Activated T-cell treated with anti-CD3 and anti-CD28 coated beads, Interleukin-2, amount 50 U/mL, for 4 hours (primary cell): ENCODE data around the gene MINDY3. TPM values are rescaled to one million over a fixed set of nuclear protein-coding genes. Genes with fewer than 3 reads are reported as not detected.
A peak's percentile ranks its signal among the peaks of the same experiment; 100 is the strongest.
"Not testable (repeated sequence)": the region's sequence is repeated elsewhere in the genome, so short reads cannot be mapped to it uniquely, and the experiment has no call there.

ENCODE experiments used
- ATAC-seq, 2 donors: fragments of 200-7000 bp; cut with Tn5 transposase; one replicate each; pipeline ENCODE4 v1.10.0; 2021
- DNase-seq: peaks from one replicate; pipeline ENCODE4 v3.0.0-alpha.2; 2020
- H3K27me3 Mint-ChIP-seq: one replicate; pipeline ENCODE4 v1.8.0; 2021; ENCODE audit warnings: low read depth, mixed read lengths
- H3K36me3 Mint-ChIP-seq: one replicate; pipeline ENCODE4 v1.8.0; 2022; ENCODE audit warnings: mixed read lengths; ENCODE audit not compliant: insufficient read depth
- H3K4me1 Mint-ChIP-seq: one replicate; pipeline ENCODE4 v1.8.0; 2021; ENCODE audit warnings: low read depth, mixed read lengths
- H3K4me3 Mint-ChIP-seq: one replicate; pipeline ENCODE4 v1.8.0; 2021; ENCODE audit warnings: mild to moderate bottlenecking, moderate library complexity, mixed read lengths
- H3K9me3 Mint-ChIP-seq: one replicate; pipeline ENCODE4 v1.8.0; 2021; ENCODE audit warnings: mixed read lengths
- total RNA-seq, 3 donors: library from RNA; stranded (reverse); gene quantifications; one replicate each; pipeline ENCODE4 v1.2.1, GENCODE V29; 2021

MINDY3 gene
- total RNA-seq, 3 donors from 2014 or later: 17.5 to 18.0 (median 17.6) TPM

DNA sequence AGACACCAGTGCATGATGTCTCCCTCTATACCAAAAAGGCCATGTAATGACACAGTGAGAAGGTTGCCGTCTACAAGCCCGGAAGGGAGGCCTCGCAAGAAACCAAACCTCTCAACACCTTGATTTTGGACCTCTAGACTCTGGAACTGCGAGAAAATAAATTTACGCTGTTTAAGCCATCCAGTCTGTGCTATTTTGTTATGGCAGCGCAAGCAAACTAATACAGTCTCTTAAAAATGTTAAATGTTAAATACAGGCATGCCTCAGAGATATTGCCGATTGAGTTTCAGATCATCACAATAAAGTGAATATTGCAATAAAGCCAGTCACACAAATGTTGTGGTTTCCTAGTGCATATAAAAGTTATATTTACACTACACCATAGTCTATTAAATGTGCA, 5.0 kb upstream of the MINDY3 start:
- peaks cover 4% of the 10 kb centered on the region for H3K4me1 Mint-ChIP-seq
- no peak for ATAC-seq
- H3K4me3 Mint-ChIP-seq: no peak overlapping the region
- H3K36me3 Mint-ChIP-seq: no peaks in the 10 kb centered on the region
- peaks cover 55% of the 10 kb centered on the region for H3K27me3 Mint-ChIP-seq
- no peaks in the 10 kb centered on the region for H3K9me3 Mint-ChIP-seq
- DNase-seq: no peak

DNA sequence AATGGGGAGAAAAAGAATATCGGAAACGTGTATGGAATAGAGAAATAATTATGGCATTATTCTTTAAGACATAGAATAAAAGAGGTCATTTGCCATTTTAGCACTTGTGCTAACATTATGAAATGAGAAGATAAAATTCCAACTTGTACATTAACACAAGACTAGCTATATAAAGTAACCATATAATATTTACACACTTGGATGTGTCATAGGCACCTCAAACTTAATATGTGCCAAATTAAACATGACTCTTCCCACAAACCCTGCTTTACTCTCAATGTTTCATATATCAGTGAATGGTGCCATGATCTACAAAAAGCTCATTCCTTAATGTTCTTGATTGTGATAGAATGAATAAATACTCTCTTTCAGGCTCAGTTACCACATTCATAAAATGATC, 4.1 kb upstream of the MINDY3 start:
- H3K4me3 Mint-ChIP-seq: no peak overlapping the region

DNA sequence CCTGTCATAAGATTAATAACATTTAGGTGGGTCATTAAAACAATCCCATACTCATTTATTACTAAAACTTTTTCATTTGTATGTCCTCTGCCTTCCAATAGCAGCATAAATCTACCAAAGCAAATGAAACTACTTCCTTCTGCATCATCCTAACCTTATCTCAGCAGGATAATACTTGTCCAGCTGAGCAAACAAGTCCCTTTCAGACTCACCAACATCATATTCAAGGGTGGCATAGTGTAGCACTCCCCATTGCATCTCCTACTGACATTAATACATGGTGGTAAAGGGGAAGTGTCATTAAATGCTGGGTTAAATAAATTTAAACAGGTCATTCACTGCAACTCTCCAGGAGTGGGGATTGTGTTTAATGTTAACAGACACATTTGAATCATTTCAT, 3.4 kb upstream of the MINDY3 start:
- peaks cover 2% of the 10 kb centered on the region for H3K36me3 Mint-ChIP-seq
- no peak for DNase-seq
- H3K9me3 Mint-ChIP-seq: no peaks in the 10 kb centered on the region
- no peak for ATAC-seq
- H3K27me3 Mint-ChIP-seq: peaks cover 52% of the 10 kb centered on the region
- H3K4me3 Mint-ChIP-seq: no peak overlapping the region
- H3K4me1 Mint-ChIP-seq: peaks cover 12% of the 10 kb centered on the region

More for the DNA sequence above, 4.1 kb upstream of the MINDY3 start:
- peaks cover 7% of the 10 kb centered on the region for H3K4me1 Mint-ChIP-seq
- ATAC-seq: no peak
- no peak for DNase-seq
- peaks cover 53% of the 10 kb centered on the region for H3K27me3 Mint-ChIP-seq
- H3K9me3 Mint-ChIP-seq: no peaks in the 10 kb centered on the region
- peaks cover 2% of the 10 kb centered on the region for H3K36me3 Mint-ChIP-seq

DNA sequence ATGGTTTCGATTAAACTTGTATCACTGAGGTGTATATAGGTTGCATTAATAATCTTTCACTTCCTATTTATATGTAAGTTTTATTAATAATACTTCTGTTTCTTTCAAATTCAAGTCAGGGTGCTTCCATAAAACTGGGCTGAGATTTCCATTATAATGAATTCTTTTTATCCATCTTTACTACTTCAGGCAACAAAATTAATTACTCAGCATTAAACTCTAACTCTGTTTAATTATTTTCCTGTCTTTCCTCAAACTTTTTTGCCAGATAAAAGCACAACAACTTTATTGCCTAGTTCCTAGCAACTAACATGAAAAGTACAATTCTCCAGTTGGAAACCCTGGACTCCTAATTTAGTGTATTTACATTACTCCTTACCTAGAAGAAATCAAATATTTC, 3.0 kb upstream of the MINDY3 start:
- H3K27me3 Mint-ChIP-seq: peaks cover 49% of the 10 kb centered on the region
- H3K9me3 Mint-ChIP-seq: no peaks in the 10 kb centered on the region
- peaks cover 16% of the 10 kb centered on the region for H3K4me1 Mint-ChIP-seq
- peaks cover 2% of the 10 kb centered on the region for H3K36me3 Mint-ChIP-seq
- H3K4me3 Mint-ChIP-seq: no peak overlapping the region
- DNase-seq (no peak), ATAC-seq (no peak)

DNA sequence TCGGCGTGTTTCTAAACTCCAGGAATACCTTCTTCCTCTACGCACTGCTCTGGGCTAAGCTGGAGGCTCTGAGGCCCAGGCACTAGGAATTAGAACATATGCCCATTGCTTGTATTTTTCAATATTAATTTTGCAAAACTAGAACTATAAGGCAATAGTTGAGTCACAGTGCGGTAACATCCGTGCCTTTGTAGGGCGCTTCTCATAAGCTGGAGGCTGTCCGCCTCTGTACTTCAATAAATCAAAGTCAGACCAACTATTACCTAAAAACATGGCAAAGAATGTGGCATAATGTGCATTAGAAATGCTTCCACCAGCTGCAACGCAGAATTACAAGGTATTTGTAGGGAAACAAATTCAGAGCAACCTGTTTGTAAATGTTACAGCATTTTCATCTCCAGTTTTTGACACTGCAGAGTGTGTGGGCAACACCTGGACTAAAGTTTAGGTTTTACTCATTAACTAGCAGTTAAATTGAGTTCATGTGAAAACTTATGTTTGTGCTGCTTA, 440 bp upstream of the MINDY3 start:
- DNase-seq (no peak), ATAC-seq (no peak)
- Mint-ChIP-seq H3K36me3 (peaks cover 6% of the 10 kb centered on the region), H3K27me3 (peaks cover 27% of the 10 kb centered on the region), H3K4me3 (peak overlapping the region; percentile 99), H3K9me3 (no peaks in the 10 kb centered on the region), H3K4me1 (peaks cover 35% of the 10 kb centered on the region)

DNA sequence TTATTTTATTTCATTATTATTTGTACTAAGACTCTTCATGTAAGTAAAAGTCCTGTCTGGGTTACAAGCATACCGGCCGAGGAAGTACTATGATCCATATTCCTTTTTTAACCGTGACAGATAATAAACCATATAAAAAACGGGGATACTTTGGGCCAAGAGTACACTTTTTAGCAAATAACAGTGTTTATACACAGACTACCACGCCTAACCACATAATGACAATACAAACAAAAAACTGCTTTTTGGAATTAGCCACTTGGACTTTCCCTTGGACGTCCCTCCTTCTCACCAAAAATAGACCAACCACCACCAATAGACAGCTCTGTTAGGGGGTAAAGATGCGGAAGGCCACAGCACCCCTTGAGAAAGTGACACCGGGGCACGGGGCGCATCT, 800 bp downstream of the MINDY3 start:
- Mint-ChIP-seq H3K9me3 (no peaks in the 10 kb centered on the region), H3K4me1 (peaks cover 40% of the 10 kb centered on the region), H3K4me3 (peak overlapping the region; percentile 99), H3K27me3 (peaks cover 15% of the 10 kb centered on the region), H3K36me3 (peaks cover 11% of the 10 kb centered on the region)
- no peak for DNase-seq
- ATAC-seq: no peak

DNA sequence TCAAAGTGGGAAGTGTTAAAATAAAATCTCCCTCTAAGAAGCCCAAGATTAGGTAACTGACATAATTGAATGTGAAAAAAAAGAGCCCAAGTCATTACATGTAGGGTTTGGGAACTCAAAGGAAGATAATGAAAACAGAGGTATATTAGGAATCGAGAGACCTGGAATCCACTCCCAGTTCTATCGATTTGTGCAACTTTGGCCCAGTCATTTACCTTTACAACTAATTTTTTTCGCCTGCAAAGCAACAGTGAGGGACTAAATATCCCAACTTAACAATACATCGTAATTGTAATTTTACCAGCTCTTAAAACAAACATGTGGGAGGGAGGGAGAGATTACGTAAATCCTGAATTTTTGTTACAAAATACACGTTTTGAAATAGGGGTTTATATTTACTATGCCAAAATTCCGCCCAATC, 1.4 kb downstream of the MINDY3 start:
- ATAC-seq: no peak
- H3K27me3 Mint-ChIP-seq: peaks cover 10% of the 10 kb centered on the region
- H3K4me1 Mint-ChIP-seq: peaks cover 43% of the 10 kb centered on the region
- peaks cover 14% of the 10 kb centered on the region for H3K36me3 Mint-ChIP-seq
- DNase-seq: no peak
- H3K4me3 Mint-ChIP-seq: peak overlapping the region; percentile 99
- H3K9me3 Mint-ChIP-seq: no peaks in the 10 kb centered on the region

DNA sequence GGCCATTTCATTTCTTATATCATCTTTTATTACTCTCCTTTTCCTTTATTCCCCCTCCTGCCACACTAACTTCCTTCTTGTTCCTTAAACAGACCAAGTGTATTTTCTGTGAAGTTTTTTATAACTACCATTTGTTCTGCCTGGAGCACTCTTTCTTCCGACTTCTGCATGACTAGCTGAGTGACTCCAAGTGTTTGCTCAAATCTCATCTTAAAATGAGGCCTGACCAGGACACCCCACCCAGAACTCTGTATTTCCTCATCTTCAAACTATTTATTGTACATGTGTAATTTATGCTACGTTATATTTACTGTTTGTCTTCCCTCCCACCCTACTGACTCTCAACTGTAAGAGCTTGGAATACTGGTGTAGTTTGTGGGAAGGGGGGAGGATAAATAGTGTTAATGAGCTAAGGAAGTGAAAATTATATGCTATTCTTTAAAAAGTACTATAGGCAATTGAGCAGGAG, 3.2 kb downstream of the MINDY3 start:
- peaks cover 25% of the 10 kb centered on the region for H3K36me3 Mint-ChIP-seq
- H3K27me3 Mint-ChIP-seq: peaks cover 4% of the 10 kb centered on the region
- H3K4me3 Mint-ChIP-seq: peak overlapping the region; percentile 20
- peaks cover 48% of the 10 kb centered on the region for H3K4me1 Mint-ChIP-seq
- DNase-seq (no peak), ATAC-seq (no peak)
- peaks cover 2% of the 10 kb centered on the region for H3K9me3 Mint-ChIP-seq

DNA sequence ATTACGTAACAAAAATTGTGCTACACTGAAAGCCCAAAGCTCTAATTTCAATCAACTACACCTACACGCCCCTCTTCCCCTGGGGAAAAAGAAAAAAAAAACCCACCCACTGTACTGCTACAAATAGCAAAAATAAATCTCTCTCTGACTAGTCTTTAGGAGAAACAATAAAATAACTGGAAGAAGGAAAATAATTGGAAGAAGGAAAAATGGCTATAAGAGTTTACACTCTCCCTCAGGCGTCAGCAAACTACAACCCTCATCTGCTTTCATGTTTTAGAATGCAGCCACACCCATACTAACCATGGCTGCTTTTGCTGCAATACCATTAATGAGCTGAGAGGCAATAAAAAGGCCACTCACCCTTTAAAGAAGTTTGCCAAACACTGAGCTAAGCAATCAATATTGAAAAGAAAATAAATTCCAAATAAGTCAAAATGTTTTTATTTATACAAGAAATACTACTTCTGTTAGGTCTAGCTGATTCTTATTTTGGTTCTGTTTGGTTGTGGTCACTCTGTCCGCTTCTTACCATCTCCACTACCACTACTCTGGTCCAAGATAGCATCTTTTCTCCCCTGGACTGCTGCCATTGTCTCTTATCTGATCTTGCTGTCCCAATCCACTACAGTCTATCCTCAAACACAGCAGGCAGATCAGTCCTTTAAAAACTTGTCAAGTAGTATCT, 3.8 kb downstream of the MINDY3 start:
- H3K4me1 Mint-ChIP-seq: peaks cover 48% of the 10 kb centered on the region

DNA sequence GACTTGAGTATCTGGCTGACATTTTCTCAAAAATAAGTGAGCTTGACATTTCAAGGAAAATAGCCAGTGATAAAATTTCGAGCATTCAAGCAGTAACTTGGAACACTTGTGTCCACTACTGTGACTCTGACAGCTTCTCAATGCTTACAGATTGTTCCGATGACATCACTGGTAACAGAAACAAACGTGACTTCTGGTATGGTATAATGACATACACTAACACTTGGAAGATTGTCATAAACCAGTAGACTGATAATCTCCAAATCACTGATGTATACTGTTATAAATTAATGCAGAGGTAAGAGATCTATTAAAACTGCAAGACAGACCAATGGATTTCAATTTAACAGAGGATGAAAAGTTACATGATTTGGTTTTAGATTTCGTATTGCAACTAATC, 6.5 kb downstream of the MINDY3 start:
- Mint-ChIP-seq H3K27me3 (no peaks in the 10 kb centered on the region), H3K9me3 (peaks cover 26% of the 10 kb centered on the region), H3K36me3 (peaks cover 50% of the 10 kb centered on the region), H3K4me3 (no peak overlapping the region), H3K4me1 (peaks cover 38% of the 10 kb centered on the region)
- no peak for DNase-seq
- ATAC-seq: no peak

More for the DNA sequence above, 3.8 kb downstream of the MINDY3 start:
- no peak for DNase-seq
- no peak for ATAC-seq
- Mint-ChIP-seq H3K27me3 (no peaks in the 10 kb centered on the region), H3K36me3 (peaks cover 31% of the 10 kb centered on the region), H3K9me3 (peaks cover 8% of the 10 kb centered on the region), H3K4me3 (no peak overlapping the region)

DNA sequence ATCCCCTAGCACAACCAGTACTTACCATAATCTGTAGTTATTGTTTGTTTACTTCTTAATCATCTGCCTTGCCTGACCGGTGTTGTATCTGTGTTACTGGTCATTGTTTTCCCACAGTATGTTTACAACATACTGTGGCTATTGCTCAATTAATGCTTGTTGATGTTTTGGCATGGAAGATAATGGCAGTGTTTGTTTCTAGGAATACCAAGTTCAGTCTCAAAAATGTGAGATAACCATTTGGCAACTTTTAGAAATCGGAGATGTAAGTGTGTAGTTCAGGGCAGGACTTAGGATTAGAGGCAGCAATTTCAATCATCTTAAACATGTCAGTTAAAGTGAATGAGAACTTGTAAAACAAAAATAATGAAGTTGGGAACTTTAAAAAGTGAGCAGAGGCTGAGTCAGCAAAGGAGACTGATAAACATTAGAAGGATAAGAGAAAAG, 8.2 kb downstream of the MINDY3 start:
- peaks cover 24% of the 10 kb centered on the region for H3K4me1 Mint-ChIP-seq
- H3K9me3 Mint-ChIP-seq: peaks cover 26% of the 10 kb centered on the region
- ATAC-seq (no peak), DNase-seq (no peak)
- H3K27me3 Mint-ChIP-seq: no peaks in the 10 kb centered on the region
- no peak overlapping the region for H3K4me3 Mint-ChIP-seq
- peaks cover 48% of the 10 kb centered on the region for H3K36me3 Mint-ChIP-seq

DNA sequence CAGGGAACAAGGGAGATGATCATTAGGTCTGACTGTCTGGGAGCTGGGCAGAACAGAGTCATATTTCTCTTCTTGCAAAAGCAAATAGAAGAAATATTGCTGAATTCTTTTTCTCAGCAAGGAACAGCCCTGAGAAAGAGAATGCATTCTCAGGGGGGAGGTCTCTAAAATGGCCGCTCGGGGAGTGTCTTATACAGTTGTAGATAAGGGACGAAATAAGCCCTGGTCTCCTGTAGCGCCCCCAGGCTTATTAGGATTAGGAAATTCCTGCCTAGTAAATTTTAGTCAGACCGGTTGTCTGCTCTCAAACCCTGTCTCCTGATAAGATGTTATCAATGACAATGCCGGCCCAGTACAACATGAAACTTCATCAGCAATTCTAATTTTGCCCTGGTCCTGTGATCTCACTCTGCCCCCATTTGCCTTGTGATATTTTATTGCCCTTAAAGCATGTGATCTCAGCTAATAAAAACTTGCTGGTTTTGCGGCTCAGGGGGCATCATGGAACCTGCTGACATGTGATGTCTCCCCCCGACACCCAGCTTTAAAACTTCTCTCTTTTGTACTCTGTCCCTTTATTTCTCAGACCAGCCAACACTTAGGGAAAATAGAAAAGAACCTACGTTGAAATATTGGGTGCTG, 9.8 kb downstream of the MINDY3 start:
- Mint-ChIP-seq H3K9me3 (peaks cover 26% of the 10 kb centered on the region), H3K4me1 (peaks cover 15% of the 10 kb centered on the region), H3K36me3 (peaks cover 48% of the 10 kb centered on the region)
- H3K4me3 Mint-ChIP-seq, DNase-seq, ATAC-seq, H3K27me3 Mint-ChIP-seq: not testable (repeated sequence)

DNA sequence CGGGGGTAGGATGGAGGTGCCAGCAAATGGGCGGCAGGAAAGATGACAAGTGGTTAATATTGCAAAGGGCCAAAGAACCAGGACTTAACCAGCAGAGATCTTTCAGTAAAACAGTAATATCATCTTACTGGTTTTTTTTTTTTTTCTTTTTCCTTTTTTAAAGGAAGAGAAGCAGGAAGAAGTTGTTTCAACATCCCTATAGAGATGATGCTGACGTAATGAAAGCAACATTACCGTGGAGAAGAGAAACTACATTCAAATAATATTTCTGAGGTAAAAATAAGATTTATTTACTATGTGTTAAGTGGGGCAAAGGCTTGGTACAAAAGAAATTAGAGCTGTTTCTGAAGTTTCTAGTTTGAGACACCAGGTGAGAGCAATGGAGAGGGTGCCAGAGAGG, 11.0 kb downstream of the MINDY3 start:
- Mint-ChIP-seq H3K4me1 (peaks cover 11% of the 10 kb centered on the region), H3K4me3 (no peak overlapping the region), H3K27me3 (no peaks in the 10 kb centered on the region), H3K36me3 (peaks cover 44% of the 10 kb centered on the region), H3K9me3 (peaks cover 26% of the 10 kb centered on the region)
- ATAC-seq: no peak
- DNase-seq: no peak

DNA sequence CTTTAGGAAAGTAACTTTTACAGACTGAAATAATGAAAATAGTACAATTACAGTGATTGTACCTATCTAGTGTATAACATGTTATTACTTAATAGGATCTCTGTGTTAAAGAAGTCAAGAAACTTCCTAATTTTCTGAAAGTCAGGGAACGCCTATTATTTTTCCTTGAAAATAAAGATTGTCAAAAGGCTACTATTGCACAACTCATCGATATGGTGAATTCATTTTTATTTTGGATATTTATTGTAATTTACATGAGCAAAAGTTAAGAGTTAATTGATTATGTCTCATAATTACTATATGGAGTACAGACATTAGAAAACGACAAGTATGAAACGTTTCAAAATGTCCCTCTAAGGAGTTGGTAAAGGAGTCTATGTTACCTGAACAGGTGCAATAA, 12.8 kb downstream of the MINDY3 start:
- Mint-ChIP-seq H3K36me3 (peaks cover 48% of the 10 kb centered on the region), H3K4me3 (no peak overlapping the region), H3K4me1 (peaks cover 24% of the 10 kb centered on the region), H3K9me3 (peaks cover 26% of the 10 kb centered on the region), H3K27me3 (no peaks in the 10 kb centered on the region)
- DNase-seq: no peak
- no peak for ATAC-seq

DNA sequence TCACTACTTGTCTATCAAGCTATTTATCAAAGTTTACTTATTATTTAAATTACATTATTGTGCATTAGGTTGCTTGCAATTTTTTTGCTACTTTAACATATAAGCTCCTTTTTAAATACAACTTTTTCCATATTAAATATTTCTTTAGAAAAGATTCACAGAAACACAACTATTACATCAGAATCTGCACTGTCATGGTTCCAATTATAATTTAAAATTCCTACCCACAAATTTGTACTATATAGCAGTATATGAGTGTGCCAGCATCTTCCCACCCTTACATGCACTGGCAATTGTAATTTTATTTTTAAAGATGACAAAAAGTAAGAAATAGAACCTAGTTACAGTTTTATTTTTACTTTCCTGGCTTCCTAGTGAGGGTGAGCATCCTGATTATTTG, 15.8 kb downstream of the MINDY3 start:
- peaks cover 21% of the 10 kb centered on the region for H3K4me1 Mint-ChIP-seq
- H3K27me3 Mint-ChIP-seq: no peaks in the 10 kb centered on the region
- DNase-seq (no peak), ATAC-seq (no peak)
- H3K9me3 Mint-ChIP-seq: no peaks in the 10 kb centered on the region
- H3K4me3 Mint-ChIP-seq: no peak overlapping the region
- H3K36me3 Mint-ChIP-seq: peaks cover 25% of the 10 kb centered on the region
